Liver (tissue), 9 donors: ENCODE results near the gene HADHA. TPM values are rescaled to one million over a fixed set of nuclear protein-coding genes. Genes with fewer than 3 reads are reported as not detected.

Experiments
- DNase-seq: peaks from one replicate; pipeline ENCODE4 v3.0.0-alpha.2; 2017; ENCODE audit warnings: low spot score
- H3K27ac ChIP-seq, 2 donors: one replicate each; pipeline ENCODE4 v1.7.0; 2013; ENCODE audit warnings: inconsistent platforms in 2 of 2, low read length in 2 of 2, control low read depth in 1 of 2, low read depth in 1 of 2, mild to moderate bottlenecking in 1 of 2
- H3K27me3 ChIP-seq, 4 donors: one replicate each; pipeline versions ENCODE4 v1.6.1 to v1.7.0; 2013; ENCODE audit warnings: low read length in 3 of 4, inconsistent platforms in 1 of 4, mild to moderate bottlenecking in 1 of 4, moderate library complexity in 1 of 4; ENCODE audit not compliant: control insufficient read depth in 4 of 4, insufficient read depth in 4 of 4
- H3K36me3 ChIP-seq, 4 donors: one replicate each; pipeline versions ENCODE4 v1.6.1 to v1.7.0; 2013; ENCODE audit warnings: low read length in 3 of 4, mild to moderate bottlenecking in 3 of 4, low read depth in 1 of 4, moderate library complexity in 1 of 4; ENCODE audit not compliant: control insufficient read depth in 4 of 4, insufficient read depth in 3 of 4
- H3K4me1 ChIP-seq, 4 donors: one replicate each; pipeline versions ENCODE4 v1.6.1 to v1.7.0; 2013; ENCODE audit warnings: low read length in 3 of 4, mild to moderate bottlenecking in 3 of 4, moderate library complexity in 1 of 4; ENCODE audit not compliant: control insufficient read depth in 4 of 4, insufficient read depth in 4 of 4
- H3K4me3 ChIP-seq, 3 donors: one replicate each; pipeline versions ENCODE4 v1.6.1 to v1.7.0; 2013; ENCODE audit warnings: low read length in 3 of 3, control low read depth in 1 of 3, low read depth in 1 of 3, mild to moderate bottlenecking in 1 of 3
- H3K9ac ChIP-seq, 2 donors: one replicate each; pipeline ENCODE4 v1.7.0; 2013; ENCODE audit warnings: low read length in 2 of 2, mild to moderate bottlenecking in 2 of 2, moderate library complexity in 2 of 2, control low read depth in 1 of 2, low read depth in 1 of 2
- H3K9me3 ChIP-seq, 4 donors: one replicate each; pipeline versions ENCODE4 v1.6.1 to v1.7.0; 2013; ENCODE audit warnings: low read length in 3 of 4; ENCODE audit not compliant: control insufficient read depth in 4 of 4
- FOXA1 ChIP-seq: IDR thresholded peaks from 2 replicates; pipeline ENCODE4 v1.6.1; 2016; ENCODE audit warnings: antibody characterized with exemption
- FOXA2 ChIP-seq: IDR thresholded peaks from 2 replicates; pipeline ENCODE4 v1.6.1; 2016; ENCODE audit warnings: antibody characterized with exemption
- GABPA ChIP-seq, 2 donors: IDR thresholded peaks in 1 of 2; conservative IDR thresholded peaks in 1 of 2; 2 replicates each; pipeline ENCODE4 v1.6.1; 2016; ENCODE audit warnings: antibody characterized with exemption in 2 of 2, mild to moderate bottlenecking in 1 of 2, moderate library complexity in 1 of 2
- HNF4A ChIP-seq, 2 donors: conservative IDR thresholded peaks; 2 replicates each; pipeline ENCODE4 v1.6.1; 2016; ENCODE audit warnings: antibody characterized with exemption in 2 of 2, mild to moderate bottlenecking in 2 of 2
- HNF4G ChIP-seq: IDR thresholded peaks from 2 replicates; pipeline ENCODE4 v1.6.1; 2016; ENCODE audit warnings: antibody characterized with exemption
- JUND ChIP-seq, 2 donors: IDR thresholded peaks; 2 replicates each; pipeline ENCODE4 v1.6.1; 2016; ENCODE audit warnings: antibody characterized with exemption in 2 of 2
- NR2F2 ChIP-seq: IDR thresholded peaks from 2 replicates; pipeline ENCODE4 v1.6.1; 2016; ENCODE audit warnings: antibody characterized with exemption
- RAD21 ChIP-seq, 2 donors: IDR thresholded peaks; 2 replicates each; pipeline ENCODE4 v1.6.1; 2016; ENCODE audit warnings: antibody characterized with exemption in 2 of 2, mild to moderate bottlenecking in 2 of 2
- RXRA ChIP-seq, 2 donors: IDR thresholded peaks; 2 replicates each; pipeline ENCODE4 v1.6.1; 2017 to 2018; ENCODE audit warnings: antibody characterized with exemption in 2 of 2, mild to moderate bottlenecking in 1 of 2
- SP1 ChIP-seq: IDR thresholded peaks from 2 replicates; pipeline ENCODE4 v1.6.1; 2018; ENCODE audit warnings: antibody characterized with exemption, mild to moderate bottlenecking
- TAF1 ChIP-seq: conservative IDR thresholded peaks from 2 replicates; pipeline ENCODE4 v1.6.1; 2016; ENCODE audit warnings: antibody characterized with exemption, mild to moderate bottlenecking
- YY1 ChIP-seq: IDR thresholded peaks from 2 replicates; pipeline ENCODE4 v1.6.1; 2016; ENCODE audit warnings: antibody characterized with exemption, mild to moderate bottlenecking
- WGBS: extraction: QIAGEN DNeasy Blood & Tissue Kit; methylation state at CpG from one replicate; pipeline ENCODE4 v1.1.7; 2013; 5-methylcytosine and 5-hydroxymethylcytosine counted together
- polyA plus RNA-seq, 2 donors: library from polyadenylated mRNA; stranded (reverse) in 1 of 2; unstranded in 1 of 2; fragments of 200-250 nt in 1 of 2; fragments of >200 nt in 1 of 2; fragmentation: Nextera tagmentation in 1 of 2; extraction: Ambion mirVana in 1 of 2; gene quantifications; one replicate each; pipeline versions ENCODE4 v1.2.1 to v1.2.3, GENCODE V29; 2013 to 2015
- total RNA-seq, 2 donors: library from RNA; depleted of rRNA; stranded (reverse); fragments of >200 nt; gene quantifications; one replicate each; pipeline ENCODE4 v1.2.3, GENCODE V29; 2014
- TF ChIP-seq, protein P1 (sequence below): IDR thresholded peaks from 2 replicates; pipeline ENCODE4 v1.6.1; 2016; ENCODE audit warnings: antibody characterized with exemption
- TF ChIP-seq, protein P2 (sequence below): IDR thresholded peaks from 2 replicates; pipeline ENCODE4 v1.6.1; 2016; ENCODE audit warnings: antibody characterized with exemption, mild to moderate bottlenecking
- TF ChIP-seq, protein P3 (sequence below): IDR thresholded peaks from 2 replicates; pipeline ENCODE4 v1.6.1; 2016; ENCODE audit warnings: antibody characterized with exemption
- TF ChIP-seq, protein P4 (sequence below): IDR thresholded peaks from 2 replicates; pipeline ENCODE4 v1.6.1; 2016; ENCODE audit warnings: antibody characterized with exemption
- donor health status: healthy.
- donor health status: healthy.
- donor health status: healthy.
- donor health status: healthy.
- donor health status: healthy.

HADHA gene
- total and polyA plus RNA-seq, 4 donors = 101 to 276 (median 159) TPM

DNA sequence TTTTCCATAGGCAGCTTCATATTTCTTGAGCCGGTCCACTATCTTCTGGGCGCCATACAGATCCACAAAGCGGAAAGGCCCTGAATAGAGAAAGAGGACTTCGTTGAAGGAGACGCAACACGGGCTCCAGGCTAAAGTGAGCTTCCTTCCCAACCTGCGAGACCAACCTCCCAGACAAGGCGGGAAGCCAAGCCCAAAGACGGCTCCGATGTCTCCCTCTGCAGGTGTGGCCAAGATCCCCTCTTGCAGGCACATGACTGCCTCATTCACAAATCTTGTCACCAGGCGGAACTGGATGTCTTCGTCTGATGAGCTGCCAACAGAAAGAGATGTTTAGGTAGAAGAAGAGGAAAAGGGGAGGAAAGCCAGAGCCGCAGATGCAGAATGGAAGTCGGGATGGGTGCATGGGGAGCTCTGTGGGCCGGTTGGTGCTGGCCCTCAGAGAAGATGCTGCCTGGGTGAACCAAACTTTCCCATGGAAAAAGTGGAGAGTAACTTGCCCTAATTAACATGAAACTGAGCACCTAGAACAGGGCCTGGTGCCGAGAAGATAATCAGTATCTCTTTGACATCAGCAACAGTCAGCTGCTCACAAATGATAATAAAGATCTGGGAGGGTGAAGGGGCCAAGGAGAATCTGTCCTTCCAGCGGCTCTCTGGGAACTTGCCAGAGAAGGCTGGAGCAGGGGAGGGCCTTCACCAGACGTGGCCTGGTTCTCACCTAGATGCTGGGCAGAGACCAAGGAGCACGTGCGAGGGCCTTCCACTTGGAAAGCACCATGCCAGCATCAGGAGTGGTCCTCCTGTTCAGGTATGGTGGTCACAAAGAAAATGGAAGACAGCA is 52.9 kb downstream of the HADHA start:
- no peak for TF ChIP-seq RXRA (IDR thresholded peaks at IDR 0.05)
- TF ChIP-seq JUND (IDR thresholded peaks at IDR 0.05) = no peak
- no peak for TF ChIP-seq FOXA2
- no peak overlapping the region for H3K9ac ChIP-seq
- no peaks in the 10 kb centered on the region for H3K9me3 ChIP-seq
- WGBS = 91% methylated on average over 20 of the region's 20 CpGs
- H3K4me1 ChIP-seq = no peaks in the 10 kb centered on the region
- no peak overlapping the region for H3K4me3 ChIP-seq
- H3K27me3 ChIP-seq = no peaks in the 10 kb centered on the region
- peak; percentile 58 for DNase-seq
- no peak overlapping the region for H3K27ac ChIP-seq
- H3K36me3 ChIP-seq = peaks cover 9 to 62% (median 50%) of the 10 kb centered on the region in 4 donors

DNA sequence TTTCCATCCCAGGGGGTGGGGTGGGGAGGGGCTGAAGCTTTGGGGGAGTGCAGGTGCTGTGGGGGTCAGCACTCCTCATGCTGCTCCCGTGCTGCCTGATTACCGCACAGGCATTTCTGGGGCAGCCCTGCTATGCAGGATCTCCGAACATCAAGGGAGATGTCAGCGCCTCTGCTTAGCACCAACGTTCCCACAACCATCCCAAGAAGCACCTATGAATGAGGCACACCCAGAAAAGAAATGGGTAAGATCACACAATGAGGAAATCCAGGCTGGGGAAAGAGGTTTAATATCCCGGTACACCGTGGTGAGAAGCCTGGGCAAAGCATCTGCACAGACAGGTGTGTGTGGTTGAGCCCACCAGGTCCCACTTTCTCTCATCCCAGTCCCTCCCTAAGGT is 54.1 kb downstream of the HADHA start:
- TF ChIP-seq SP1 = no peak
- no peak for TF ChIP-seq GABPA (IDR thresholded peaks at IDR 0.05 in 1 of 2, conservative IDR thresholded peaks at IDR 0.05 in 1 of 2)
- TF ChIP-seq FOXA2 = no peak
- TF ChIP-seq TAF1 = no peak
- no peak for TF ChIP-seq RXRA (IDR thresholded peaks at IDR 0.05)
- TF ChIP-seq, protein P1, sequence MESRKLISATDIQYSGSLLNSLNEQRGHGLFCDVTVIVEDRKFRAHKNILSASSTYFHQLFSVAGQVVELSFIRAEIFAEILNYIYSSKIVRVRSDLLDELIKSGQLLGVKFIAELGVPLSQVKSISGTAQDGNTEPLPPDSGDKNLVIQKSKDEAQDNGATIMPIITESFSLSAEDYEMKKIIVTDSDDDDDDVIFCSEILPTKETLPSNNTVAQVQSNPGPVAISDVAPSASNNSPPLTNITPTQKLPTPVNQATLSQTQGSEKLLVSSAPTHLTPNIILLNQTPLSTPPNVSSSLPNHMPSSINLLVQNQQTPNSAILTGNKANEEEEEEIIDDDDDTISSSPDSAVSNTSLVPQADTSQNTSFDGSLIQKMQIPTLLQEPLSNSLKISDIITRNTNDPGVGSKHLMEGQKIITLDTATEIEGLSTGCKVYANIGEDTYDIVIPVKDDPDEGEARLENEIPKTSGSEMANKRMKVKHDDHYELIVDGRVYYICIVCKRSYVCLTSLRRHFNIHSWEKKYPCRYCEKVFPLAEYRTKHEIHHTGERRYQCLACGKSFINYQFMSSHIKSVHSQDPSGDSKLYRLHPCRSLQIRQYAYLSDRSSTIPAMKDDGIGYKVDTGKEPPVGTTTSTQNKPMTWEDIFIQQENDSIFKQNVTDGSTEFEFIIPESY = no peak
- TF ChIP-seq, protein P2, sequence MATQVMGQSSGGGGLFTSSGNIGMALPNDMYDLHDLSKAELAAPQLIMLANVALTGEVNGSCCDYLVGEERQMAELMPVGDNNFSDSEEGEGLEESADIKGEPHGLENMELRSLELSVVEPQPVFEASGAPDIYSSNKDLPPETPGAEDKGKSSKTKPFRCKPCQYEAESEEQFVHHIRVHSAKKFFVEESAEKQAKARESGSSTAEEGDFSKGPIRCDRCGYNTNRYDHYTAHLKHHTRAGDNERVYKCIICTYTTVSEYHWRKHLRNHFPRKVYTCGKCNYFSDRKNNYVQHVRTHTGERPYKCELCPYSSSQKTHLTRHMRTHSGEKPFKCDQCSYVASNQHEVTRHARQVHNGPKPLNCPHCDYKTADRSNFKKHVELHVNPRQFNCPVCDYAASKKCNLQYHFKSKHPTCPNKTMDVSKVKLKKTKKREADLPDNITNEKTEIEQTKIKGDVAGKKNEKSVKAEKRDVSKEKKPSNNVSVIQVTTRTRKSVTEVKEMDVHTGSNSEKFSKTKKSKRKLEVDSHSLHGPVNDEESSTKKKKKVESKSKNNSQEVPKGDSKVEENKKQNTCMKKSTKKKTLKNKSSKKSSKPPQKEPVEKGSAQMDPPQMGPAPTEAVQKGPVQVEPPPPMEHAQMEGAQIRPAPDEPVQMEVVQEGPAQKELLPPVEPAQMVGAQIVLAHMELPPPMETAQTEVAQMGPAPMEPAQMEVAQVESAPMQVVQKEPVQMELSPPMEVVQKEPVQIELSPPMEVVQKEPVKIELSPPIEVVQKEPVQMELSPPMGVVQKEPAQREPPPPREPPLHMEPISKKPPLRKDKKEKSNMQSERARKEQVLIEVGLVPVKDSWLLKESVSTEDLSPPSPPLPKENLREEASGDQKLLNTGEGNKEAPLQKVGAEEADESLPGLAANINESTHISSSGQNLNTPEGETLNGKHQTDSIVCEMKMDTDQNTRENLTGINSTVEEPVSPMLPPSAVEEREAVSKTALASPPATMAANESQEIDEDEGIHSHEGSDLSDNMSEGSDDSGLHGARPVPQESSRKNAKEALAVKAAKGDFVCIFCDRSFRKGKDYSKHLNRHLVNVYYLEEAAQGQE = no peak
- TF ChIP-seq YY1 = no peak
- TF ChIP-seq FOXA1 = no peak
- no peak for TF ChIP-seq HNF4G
- no peak for TF ChIP-seq RAD21 (IDR thresholded peaks at IDR 0.05)
- TF ChIP-seq, protein P3, sequence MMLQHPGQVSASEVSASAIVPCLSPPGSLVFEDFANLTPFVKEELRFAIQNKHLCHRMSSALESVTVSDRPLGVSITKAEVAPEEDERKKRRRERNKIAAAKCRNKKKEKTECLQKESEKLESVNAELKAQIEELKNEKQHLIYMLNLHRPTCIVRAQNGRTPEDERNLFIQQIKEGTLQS = no peak
- no peak for TF ChIP-seq JUND (IDR thresholded peaks at IDR 0.05)
- TF ChIP-seq, protein P4, sequence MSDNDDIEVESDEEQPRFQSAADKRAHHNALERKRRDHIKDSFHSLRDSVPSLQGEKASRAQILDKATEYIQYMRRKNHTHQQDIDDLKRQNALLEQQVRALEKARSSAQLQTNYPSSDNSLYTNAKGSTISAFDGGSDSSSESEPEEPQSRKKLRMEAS = no peak
- no peak for TF ChIP-seq HNF4A (conservative IDR thresholded peaks at IDR 0.05)
- no peak for TF ChIP-seq NR2F2
- H3K9ac ChIP-seq = no peak overlapping the region
- no peaks in the 10 kb centered on the region for H3K9me3 ChIP-seq
- H3K4me3 ChIP-seq = no peak overlapping the region
- 93% methylated on average over 7 of the region's 7 CpGs for WGBS
- H3K36me3 ChIP-seq = peaks cover 6 to 51% (median 40%) of the 10 kb centered on the region in 4 donors
- DNase-seq = no peak
- no peaks in the 10 kb centered on the region for H3K4me1 ChIP-seq
- H3K27me3 ChIP-seq = no peaks in the 10 kb centered on the region
- no peak overlapping the region for H3K27ac ChIP-seq
